ENCODE results near the gene TEX22.
"Not testable (repeated sequence)": the region's sequence is repeated elsewhere in the genome, so short reads cannot be mapped to it uniquely, and the experiment has no call there.

TEX22 gene
- total RNA-seq, result 0.48 to 1.5 reads per million in 2 donors

- DNase-seq, result peak; percentile 85
These were observed at the start of gene TEX22 for GRCh38 chr14:105398044-105398725. Gene TEX22, plus strand, starts transcription at chr14:105398538. Its CDS starts 803 bp downstream, at chr14:105399341.

DNA sequence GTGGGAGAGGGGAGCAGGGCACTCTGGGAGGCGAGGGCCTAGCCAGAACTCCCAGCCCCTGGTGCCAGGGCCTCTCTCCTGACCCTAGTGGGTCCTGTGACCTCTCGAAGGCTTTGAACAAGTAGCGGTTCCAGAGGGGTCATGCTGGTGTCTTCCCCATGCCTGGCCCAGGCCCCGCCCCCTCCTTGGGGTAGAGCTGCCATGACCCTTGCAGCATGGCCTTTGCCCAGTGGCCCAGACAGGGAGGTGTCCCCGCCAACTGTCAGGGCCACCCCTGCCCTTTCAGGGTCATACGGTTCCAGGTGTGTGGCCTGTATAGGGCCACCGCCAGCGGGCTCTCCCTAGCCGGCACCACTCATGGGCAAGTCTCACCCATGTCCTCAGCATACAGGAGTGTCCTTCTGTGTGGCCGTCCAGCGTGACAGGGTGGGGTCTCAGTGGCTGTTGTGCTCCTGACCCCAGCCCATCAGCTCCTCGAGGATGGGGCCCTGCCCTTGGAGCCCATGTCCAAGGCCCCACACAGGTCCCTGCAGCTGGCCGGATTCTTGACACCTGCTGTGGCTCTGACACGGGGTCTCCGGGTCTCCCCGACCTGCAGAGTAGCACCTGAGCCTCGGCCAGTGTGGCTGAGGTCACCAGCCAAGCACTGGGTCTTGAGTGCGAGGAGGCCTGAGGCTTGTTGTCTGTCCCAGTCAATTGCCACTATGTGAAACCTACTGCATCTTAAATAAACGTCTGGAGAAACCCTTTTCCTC, 49.2 kb upstream of the TEX22 start:
- no peak for DNase-seq

DNA sequence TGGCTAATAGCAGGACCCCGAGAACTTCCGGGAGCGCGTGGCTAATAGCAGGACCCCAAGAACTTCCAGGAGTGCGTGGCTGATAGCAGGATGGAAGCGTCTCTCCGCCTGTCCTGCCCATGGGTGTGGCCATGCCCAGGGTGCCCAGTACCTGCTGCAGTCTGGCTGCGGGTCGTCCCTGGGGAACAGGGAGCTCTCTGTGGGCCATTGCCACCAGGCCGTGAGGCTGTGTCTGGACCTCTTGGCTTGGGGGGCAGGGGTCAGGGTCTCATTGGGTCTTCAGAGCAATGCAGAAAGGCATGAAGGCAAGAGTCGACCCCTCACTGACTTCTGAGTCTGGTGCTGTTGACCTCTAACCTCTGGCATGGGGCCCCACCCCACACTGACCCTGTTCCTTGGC, 48.3 kb upstream of the TEX22 start:
- DNase-seq, result no peak

- DNase-seq, result no peak
These were observed 47.7 kb upstream of the TEX22 start for GRCh38 chr14:105350450-105351244.

DNA sequence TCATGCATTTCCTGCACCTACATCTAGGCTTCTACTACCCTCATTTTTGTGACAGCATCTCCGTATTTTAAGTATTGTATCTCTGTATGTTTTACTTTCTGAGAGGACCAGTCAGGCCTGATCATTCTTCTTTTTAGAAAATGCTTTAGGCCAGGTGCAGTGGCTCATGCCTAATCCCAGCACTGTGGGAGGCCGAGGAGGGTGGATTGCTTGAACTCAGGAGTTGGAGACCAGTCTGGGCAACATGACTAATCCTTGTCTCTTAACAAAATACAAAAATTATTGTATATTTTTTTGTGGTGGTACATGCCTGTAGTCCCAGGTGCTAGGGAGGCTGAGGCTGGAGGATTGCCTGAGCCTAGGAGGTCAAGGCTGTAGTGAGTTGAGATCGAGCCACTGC, 46.9 kb upstream of the TEX22 start:
- no peak for DNase-seq

GRCh38 chr14:105351920-105352851, 46.2 kb upstream of the TEX22 start:
- DNase-seq, result peak; percentile 85

- no peak for DNase-seq
These were observed 45.2 kb upstream of the TEX22 start for GRCh38 chr14:105353136-105353535.

DNA sequence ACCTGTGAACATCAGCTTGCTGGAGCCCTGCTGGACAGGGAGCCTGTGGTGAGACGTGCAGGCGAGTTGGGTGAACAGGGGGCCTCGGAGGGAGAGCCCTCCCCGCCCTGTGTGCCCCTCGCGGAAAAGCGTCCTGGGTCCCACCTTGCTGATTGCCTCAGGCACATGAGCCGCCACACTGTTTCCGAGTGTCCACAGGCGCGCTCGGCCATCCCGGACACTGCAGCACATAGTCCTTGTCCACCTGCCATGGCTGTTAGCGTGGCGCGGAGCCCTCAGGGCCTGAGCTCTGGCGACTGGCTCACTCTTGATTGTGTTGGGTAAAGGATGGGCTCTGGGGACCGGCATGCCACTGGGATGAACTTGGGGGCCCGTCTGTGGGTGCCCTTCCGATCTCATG, 43.8 kb upstream of the TEX22 start:
- DNase-seq, result no peak

DNA sequence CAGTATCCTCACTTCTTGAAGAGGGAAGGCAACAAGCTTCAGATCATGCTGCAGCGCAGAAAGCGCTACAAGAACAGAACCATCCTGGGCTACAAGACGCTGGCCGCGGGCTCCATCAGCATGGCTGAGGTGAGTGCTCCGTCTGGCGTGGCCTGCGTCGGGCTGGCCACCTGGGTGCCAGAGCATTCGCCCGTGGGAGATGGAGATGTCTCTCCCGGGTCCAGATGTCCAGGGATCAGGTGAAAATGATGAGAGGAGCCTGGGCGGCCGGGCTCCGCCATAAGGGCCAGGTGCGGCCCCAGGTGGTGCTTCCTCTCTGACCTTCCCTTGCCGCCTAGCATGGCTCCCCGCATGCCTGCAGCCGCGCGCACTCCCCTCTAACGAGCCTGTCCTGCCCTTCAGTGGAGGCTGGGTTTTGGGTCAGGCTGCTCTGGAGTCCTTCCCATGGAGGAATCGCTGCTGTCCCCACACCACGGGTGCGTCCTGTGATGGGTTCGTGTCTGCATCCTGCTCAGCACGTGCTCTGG, 43.2 kb upstream of the TEX22 start:
- DNase-seq, result no peak

DNA sequence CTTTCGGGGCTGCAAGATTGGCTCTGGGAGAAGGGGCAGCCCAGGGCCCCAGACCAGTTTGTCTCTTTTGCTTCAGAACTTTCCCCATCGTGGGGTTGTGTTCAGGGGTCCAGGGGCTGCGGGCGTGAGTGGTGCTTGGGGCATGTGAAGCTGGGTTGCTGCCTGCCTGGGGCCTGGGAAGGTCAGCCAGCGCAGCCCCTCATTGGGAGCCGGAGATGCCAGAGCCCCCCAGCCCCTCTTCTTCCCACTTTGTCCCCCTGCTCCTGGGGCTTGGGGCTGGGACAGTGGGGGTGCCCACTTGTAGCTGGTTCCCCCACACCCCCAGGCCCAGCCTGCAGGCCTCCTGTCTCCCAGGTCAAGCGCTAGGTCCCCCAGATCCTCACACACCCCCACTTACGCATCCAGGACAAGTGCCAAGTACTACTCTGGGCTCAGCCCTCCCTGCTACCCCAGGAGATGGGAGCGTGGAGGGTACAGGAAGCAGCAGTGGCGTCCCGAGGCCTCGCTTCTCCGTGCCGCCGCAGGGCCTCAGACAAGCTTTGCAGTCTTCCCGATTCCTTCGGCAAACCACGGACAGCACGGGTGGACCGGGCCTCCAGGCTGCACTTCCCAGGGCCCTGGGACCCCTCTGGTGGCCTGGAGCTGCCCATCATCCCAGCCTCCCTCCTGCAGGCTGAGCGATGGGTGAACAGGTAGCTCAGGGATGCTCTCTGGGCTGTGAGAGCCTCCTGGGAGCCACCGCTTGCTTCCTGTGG, 42.3 kb upstream of the TEX22 start:
- no peak for DNase-seq

GRCh38 chr14:105356927-105357326, 41.4 kb upstream of the TEX22 start:
- no peak for DNase-seq

GRCh38 chr14:105357626-105358025, 40.7 kb upstream of the TEX22 start:
- no peak for DNase-seq

DNA sequence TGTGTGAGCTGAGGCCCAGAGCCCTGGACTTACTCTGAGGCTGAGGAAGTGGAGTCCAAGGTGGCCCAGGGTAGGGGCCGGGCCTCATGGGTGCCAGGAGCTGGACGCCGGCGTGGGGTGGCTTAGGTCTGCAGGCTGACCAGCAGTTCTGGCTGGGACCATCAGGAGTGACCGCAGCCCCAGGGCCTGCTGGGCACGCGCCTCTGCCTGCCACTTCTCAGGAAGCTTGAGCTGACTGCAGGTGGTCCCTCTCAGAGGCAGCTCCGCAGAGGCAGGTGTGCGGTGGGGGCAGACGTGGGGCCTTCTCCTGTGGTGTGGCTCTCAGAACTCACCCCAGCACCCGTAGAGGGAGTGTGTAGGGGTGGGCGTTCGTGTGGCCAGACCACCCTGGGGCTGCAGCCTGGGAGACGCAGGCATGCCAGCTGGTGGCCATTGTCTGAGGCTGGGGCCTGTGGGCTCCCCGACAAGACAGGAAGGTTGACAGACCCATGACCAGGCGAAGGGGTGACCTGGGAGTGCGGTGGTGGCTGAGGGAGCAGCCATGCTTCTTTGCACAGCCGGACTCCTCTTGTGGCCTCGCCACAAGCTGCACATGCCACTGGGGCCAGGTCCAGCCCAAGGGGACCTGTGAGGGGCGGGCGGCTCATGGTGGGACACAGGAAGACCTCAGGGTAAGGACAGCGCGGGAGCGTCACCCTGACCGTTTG, 40.0 kb upstream of the TEX22 start:
- no peak for DNase-seq

DNA sequence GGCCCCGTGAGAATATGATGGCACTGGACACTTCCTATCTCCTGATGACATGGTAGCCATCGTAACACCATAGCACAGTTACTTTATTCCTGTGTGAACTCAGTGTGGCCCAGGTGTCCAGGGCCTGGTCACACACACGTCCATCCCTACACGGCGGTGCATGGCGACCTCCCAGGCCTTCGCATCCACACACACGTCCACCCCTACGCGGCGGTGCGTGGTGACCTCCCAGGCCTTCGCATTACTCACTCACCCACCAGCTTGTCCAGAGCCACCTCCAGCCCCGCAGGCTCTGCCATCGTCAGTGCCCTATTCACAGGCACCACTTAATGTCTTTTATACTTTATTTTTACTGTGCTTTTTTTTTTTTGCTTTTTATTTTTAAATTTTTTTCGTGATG, 39.4 kb upstream of the TEX22 start:
- DNase-seq, result no peak

DNA sequence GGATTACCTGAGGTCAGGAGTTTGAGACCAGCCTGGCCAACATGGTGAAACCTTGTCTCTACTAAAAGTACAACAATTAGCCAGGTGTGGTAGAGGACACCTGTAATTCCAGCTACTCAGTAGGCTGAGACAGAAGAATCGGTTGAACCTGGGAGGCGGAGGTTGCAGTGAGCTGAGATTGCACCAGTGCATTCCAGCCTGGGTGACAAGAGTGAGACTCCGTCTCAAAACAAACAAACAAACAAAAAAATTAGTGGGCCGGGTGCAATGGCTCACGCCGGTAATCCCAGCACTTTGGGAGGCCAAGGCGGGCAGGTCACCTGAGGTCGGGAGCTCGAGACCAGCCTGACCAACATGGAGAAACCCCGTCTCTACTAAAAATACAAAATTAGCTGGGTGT, 36.9 kb upstream of the TEX22 start:
- not testable (repeated sequence) for DNase-seq

DNA sequence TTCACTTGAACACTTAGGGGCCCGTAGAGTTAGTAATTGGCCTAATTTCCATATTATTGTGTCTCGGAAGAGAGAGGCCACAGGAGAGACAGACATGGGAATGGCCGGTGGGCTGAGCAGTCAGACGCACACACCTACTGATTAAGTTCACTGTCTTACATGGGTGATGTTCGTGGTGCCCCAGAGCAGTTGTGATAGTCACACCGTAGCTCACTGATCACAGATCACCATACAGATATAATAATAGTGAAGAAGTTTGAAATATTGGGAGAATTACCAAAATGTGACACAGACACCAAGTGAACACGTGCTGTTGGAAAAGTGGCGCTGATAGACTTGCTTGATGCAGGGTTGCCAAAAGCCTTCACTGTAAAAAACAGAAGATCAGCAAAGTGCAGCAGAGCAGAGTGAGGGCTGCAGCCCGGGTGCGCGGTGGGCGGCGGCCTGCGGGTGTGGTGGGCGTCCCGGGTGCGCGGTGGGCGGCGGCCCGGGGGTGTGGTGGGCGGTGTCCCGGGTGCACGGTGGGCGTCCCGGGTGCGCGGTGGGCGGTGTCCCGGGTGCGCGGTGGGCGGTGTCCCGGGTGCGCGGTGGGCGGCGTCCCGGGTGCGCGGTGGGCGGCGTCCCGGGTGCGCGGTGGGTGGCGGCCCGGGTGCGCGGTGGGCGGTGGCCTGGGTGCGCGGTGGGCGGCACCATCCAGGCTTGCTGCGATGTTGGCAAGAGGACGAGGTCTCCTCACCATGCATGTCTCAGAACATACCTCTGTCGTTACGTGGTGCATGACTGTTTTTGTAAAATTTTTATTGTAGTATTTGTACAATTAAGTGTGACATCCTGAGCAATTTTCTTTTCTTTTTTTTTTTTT, 34.3 kb upstream of the TEX22 start:
- peak; percentile 25 for DNase-seq

GRCh38 chr14:105365101-105365500, 33.2 kb upstream of the TEX22 start:
- no peak for DNase-seq

GRCh38 chr14:105365681-105366080, 32.7 kb upstream of the TEX22 start:
- DNase-seq, result no peak

DNA sequence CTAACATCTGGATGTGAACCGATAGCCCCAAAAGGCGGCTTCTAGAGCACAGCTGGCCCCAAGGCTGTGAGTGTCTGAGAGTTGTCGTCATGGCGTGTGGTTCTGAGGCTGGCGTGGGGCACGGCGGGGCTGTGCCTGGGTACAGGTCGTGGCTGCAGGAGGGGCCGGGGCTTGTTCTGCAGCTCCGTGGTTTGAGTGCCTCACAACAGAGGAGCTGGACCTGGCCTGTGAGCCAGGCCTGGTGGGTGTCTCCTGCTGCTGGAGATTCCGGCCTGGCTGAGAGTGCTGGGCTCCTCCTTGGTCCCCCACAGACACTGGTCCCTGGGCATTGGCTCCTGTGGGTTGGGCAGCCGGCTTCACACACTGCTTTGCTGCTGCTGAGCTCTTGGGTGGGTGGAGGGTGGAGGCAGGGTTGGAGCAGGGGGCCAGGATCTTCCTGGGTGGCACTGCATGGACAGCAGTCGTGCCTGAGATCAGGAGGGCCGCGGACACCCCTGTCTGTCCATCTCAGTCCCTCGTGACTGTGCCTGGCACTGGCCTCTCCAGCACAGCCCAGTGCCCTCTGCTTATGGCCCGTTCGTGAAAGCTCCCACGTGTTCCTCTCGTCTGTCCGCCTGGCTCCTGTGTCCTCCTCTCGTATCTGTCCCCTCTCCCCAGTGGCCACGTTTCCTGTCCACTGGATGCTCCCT, 31.8 kb upstream of the TEX22 start:
- DNase-seq, result no peak

All from T-helper 9 cell (primary cell).